Gastroesophageal sphincter (tissue), 3 donors: ENCODE results near the gene KLHL2.

Experiments used
- EP300 ChIP-seq: sonication (generic); formaldehyde crosslinking; IDR thresholded peaks from one replicate; pipeline ENCODE4 v1.6.1; 2017; ENCODE audit warnings: antibody characterized with exemption, mild to moderate bottlenecking
- POLR2A ChIP-seq, 2 donors: fragments of 450-650 bp; IDR thresholded peaks; one replicate each; pipeline ENCODE4 v1.6.1; 2017; ENCODE audit warnings: antibody characterized with exemption in 2 of 2, mild to moderate bottlenecking in 2 of 2, moderate library complexity in 1 of 2
- POLR2AphosphoS5 ChIP-seq: sonication (generic); formaldehyde crosslinking; IDR thresholded peaks from one replicate; pipeline ENCODE4 v1.6.1; 2017; ENCODE audit warnings: antibody characterized with exemption
- TF ChIP-seq, protein P1 (sequence below), 4 experiments: fragments of 200-600 bp in 2 of 4; fragments of 450-650 bp in 2 of 4; sonication (generic) in 1 of 4; IDR thresholded peaks; one replicate each; pipeline ENCODE4 v1.5.1; 2017 to 2019; ENCODE audit warnings: antibody characterized with exemption in 4 of 4, mild to moderate bottlenecking in 2 of 4, moderate library complexity in 2 of 4

DNA sequence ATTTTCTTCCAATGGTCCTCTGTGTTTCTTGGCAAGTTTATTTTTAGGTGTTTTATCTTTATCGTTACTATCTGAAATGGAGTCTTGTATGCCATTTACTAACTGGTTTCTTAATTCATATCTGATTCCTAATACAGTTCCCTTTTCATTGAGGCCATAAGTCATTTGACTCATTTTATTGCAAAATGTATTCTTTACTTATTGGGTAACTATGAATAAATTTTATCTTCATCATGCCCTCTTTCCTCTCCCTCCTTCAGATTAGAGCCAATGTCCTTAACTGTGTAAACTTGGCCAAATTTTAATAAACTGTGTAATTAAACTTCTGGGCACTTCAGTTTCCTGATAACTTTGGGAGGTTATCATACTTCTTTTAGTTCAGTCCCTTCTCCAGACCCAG is 100.8 kb downstream of the KLHL2 start:
- TF ChIP-seq EP300: no peak
- TF ChIP-seq, protein P1, sequence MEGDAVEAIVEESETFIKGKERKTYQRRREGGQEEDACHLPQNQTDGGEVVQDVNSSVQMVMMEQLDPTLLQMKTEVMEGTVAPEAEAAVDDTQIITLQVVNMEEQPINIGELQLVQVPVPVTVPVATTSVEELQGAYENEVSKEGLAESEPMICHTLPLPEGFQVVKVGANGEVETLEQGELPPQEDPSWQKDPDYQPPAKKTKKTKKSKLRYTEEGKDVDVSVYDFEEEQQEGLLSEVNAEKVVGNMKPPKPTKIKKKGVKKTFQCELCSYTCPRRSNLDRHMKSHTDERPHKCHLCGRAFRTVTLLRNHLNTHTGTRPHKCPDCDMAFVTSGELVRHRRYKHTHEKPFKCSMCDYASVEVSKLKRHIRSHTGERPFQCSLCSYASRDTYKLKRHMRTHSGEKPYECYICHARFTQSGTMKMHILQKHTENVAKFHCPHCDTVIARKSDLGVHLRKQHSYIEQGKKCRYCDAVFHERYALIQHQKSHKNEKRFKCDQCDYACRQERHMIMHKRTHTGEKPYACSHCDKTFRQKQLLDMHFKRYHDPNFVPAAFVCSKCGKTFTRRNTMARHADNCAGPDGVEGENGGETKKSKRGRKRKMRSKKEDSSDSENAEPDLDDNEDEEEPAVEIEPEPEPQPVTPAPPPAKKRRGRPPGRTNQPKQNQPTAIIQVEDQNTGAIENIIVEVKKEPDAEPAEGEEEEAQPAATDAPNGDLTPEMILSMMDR (IDR thresholded peaks at IDR 0.05): no peak
- no peak for TF ChIP-seq POLR2A (IDR thresholded peaks at IDR 0.05)
- no peak for TF ChIP-seq POLR2AphosphoS5
